CD4-positive, CD25-positive, alpha-beta regulatory T cell (primary cell): Measurements from ENCODE around the gene TAF15. TPM values are rescaled to one million over a fixed set of nuclear protein-coding genes. Genes with fewer than 3 reads are reported as not detected.

ENCODE experiments used
- ATAC-seq, 2 donors: fragments of 150-1000 bp; cut with Tn5 transposase; one replicate each; pipeline ENCODE4 v1.10.0; 2021; ENCODE audit warnings: low read depth in 2 of 2, moderate number of reproducible peaks in 2 of 2, moderate library complexity in 1 of 2
- DNase-seq, 3 donors: peaks; one replicate each; pipeline versions ENCODE4 v3.0.0 to v3.0.0-alpha.2; 2012 to 2022; ENCODE audit warnings: mixed read lengths in 1 of 3
- H3K27ac ChIP-seq: one replicate; pipeline ENCODE4 v1.7.0; 2013; ENCODE audit warnings: mild to moderate bottlenecking, low read length; ENCODE audit not compliant: insufficient read depth, poor library complexity, severe bottlenecking
- H3K27me3 ChIP-seq: one replicate; pipeline ENCODE4 v1.7.0; 2013; ENCODE audit warnings: low read length; ENCODE audit not compliant: control insufficient read depth, insufficient read depth
- H3K36me3 ChIP-seq: one replicate; pipeline ENCODE4 v1.7.0; 2013; ENCODE audit warnings: mild to moderate bottlenecking, low read length, moderate library complexity; ENCODE audit not compliant: control insufficient read depth, insufficient read depth
- H3K4me1 ChIP-seq: 2 replicates; pipeline ENCODE4 v1.7.0; 2013; ENCODE audit warnings: mild to moderate bottlenecking, low read length; ENCODE audit not compliant: insufficient read depth, control insufficient read depth, poor library complexity, severe bottlenecking
- H3K4me3 ChIP-seq: one replicate; pipeline ENCODE4 v1.7.0; 2013; ENCODE audit warnings: low read depth, mild to moderate bottlenecking, low read length, moderate library complexity
- H3K9me3 ChIP-seq, 2 experiments: 1 replicate in 1 of 2; 2 replicates in 1 of 2; pipeline ENCODE4 v1.7.0; 2013; ENCODE audit warnings: low read length in 2 of 2, mild to moderate bottlenecking in 1 of 2, moderate library complexity in 1 of 2; ENCODE audit not compliant: control insufficient read depth in 2 of 2
- H3K27ac Mint-ChIP-seq, 3 donors: one replicate each; pipeline ENCODE4 v1.8.0; 2020 to 2022; ENCODE audit warnings: mild to moderate bottlenecking in 3 of 3, mixed read lengths in 3 of 3, moderate library complexity in 2 of 3
- H3K27me3 Mint-ChIP-seq: one replicate; pipeline ENCODE4 v1.8.0; 2022; ENCODE audit warnings: mild to moderate bottlenecking, mixed read lengths
- H3K36me3 Mint-ChIP-seq: one replicate; pipeline ENCODE4 v1.8.0; 2020; ENCODE audit warnings: mixed read lengths
- H3K4me1 Mint-ChIP-seq, 4 donors: one replicate each; pipeline ENCODE4 v1.8.0; 2020 to 2022; ENCODE audit warnings: mixed read lengths in 4 of 4, mild to moderate bottlenecking in 1 of 4
- H3K4me3 Mint-ChIP-seq, 4 donors: one replicate each; pipeline ENCODE4 v1.8.0; 2020 to 2022; ENCODE audit warnings: mild to moderate bottlenecking in 4 of 4, mixed read lengths in 4 of 4, moderate library complexity in 3 of 4
- H3K9me3 Mint-ChIP-seq, 7 donors: one replicate each; pipeline ENCODE4 v1.8.0; 2020 to 2022; ENCODE audit warnings: mixed read lengths in 7 of 7, mild to moderate bottlenecking in 3 of 7, moderate library complexity in 2 of 7
- polyA plus RNA-seq, 4 donors: library from polyadenylated mRNA; unstranded; fragments of 300-500 nt; fragmentation: Illumina TruSeq; gene quantifications; one replicate each; pipeline ENCODE4 v1.2.3, GENCODE V29; 2021
- total RNA-seq: library from RNA; stranded (reverse); gene quantifications from one replicate; pipeline ENCODE4 v1.2.3, GENCODE V29; 2022

The TAF15 gene
- total and polyA plus RNA-seq, 5 donors from 2014 or later: 8.8 to 186 (median 17.3) TPM

DNA sequence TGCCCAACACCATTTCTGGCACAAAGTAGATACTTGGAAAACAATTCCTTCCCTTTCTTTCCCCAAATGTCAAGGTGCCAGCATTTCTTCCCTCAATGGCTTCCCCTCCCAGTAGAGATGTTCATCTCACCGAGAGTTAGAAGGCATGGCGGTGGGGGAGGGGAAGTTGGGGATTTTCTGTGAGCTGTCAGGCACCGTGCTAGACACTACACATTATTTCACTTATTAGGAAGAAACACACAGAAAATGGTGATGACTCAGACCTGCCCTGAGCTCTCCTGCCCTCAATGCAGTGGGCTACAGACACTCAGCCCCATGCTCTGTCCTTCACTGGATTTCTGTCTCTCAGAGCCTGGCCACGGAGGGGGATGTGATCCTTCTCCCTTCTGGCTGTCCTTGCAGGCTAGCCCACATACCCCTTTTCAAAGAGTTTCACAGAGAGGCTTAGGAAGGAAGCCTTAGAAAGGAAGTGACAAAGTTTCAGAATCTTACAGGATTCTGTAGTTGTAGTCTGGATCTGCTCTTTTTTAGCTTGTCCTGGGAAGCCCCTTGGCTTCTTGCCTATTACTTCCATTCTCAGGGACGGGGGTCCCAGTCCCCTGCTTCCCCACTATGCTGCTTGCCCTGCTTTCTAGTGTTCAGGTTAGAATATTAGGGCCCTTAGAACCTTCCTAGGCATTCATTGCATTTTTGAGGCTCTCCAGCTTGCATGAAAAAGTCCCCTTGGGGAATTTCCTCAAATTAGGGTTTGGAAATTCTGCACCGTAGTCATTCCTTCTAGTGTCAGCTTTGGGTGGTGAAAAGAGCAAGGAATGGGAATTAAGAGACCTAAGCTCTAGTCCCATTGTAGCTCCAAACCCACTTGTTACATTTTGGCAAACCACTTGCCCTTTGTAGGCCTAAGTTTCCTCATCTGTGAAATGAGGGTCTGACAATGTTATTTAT lies 83.1 kb downstream of the TAF15 start:
- no peaks in the 10 kb centered on the region for H3K4me1 ChIP-seq
- peak in 1 of 2 donors; percentile 25 for ATAC-seq
- H3K27ac ChIP-seq: no peak overlapping the region

DNA sequence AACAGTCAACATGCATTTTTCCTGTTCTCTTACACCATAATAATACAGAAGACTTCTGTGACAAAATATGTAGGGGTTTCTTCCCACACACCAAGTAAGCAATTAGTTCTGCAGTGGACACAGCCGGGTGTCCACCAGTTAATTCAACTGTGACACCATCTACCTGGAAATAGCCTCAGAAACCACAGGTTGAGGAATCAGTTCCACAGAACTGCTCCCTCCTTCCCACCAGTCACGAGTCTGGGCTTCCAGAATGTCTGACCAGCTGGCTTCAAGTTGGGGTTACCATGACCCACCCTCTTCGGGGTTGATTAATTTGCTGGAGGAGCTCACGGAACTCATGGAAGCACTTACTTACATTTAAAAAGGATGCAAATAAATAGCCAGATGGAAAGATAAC lies 84.5 kb downstream of the TAF15 start:
- no peak overlapping the region for H3K4me3 ChIP-seq
- no peaks in the 10 kb centered on the region for H3K4me1 ChIP-seq
- H3K9me3 ChIP-seq: no peaks in the 10 kb centered on the region
- H3K9me3 Mint-ChIP-seq: no peaks in the 10 kb centered on the region
- H3K27me3 Mint-ChIP-seq: no peaks in the 10 kb centered on the region
- no peaks in the 10 kb centered on the region for H3K36me3 ChIP-seq
- H3K27ac ChIP-seq: no peak overlapping the region
- no peak for DNase-seq
- peaks cover 4 to 11% (median 5%) of the 10 kb centered on the region in 4 donors for H3K4me1 Mint-ChIP-seq
- no peak overlapping the region for H3K4me3 Mint-ChIP-seq
- ATAC-seq: no peak
- no peaks in the 10 kb centered on the region for H3K36me3 Mint-ChIP-seq
- no peaks in the 10 kb centered on the region for H3K27me3 ChIP-seq
- no peak overlapping the region for H3K27ac Mint-ChIP-seq

More for the DNA sequence above, 83.1 kb downstream of the TAF15 start:
- no peaks in the 10 kb centered on the region for H3K27me3 Mint-ChIP-seq
- Histone ChIP-seq H3K4me3 (no peak overlapping the region), H3K9me3 (no peaks in the 10 kb centered on the region), H3K36me3 (no peaks in the 10 kb centered on the region), H3K27me3 (no peaks in the 10 kb centered on the region)
- H3K27ac Mint-ChIP-seq: peak overlapping the region in 1 of 3 donors; percentile 25
- DNase-seq: peak in 1 of 3 donors; percentile 27
- H3K9me3 Mint-ChIP-seq: no peaks in the 10 kb centered on the region
- H3K36me3 Mint-ChIP-seq: no peaks in the 10 kb centered on the region
- no peak overlapping the region for H3K4me3 Mint-ChIP-seq
- peaks cover 0 to 11% (median 5%) of the 10 kb centered on the region in 4 donors for H3K4me1 Mint-ChIP-seq

DNA sequence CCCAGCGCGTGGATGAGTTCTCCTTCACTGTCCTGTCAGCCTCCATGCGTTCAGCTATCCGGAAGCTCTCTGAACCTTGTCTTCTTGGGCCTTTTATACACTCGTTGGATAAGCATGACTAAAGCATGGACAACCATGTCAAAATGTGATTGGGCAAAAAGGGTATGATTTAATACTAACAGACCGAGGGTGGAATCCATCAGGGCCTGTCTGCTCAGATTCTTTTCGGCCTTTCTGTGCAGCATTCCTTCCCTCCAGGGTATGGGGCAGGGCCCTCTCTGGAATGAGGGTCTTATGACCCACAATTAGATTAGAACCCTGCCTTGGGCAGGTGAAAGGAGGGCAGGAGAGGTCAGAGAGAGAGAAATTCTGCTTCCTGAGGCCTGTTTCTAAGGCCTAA lies 84.9 kb downstream of the TAF15 start:
- peaks cover 4 to 11% (median 5%) of the 10 kb centered on the region in 4 donors for H3K4me1 Mint-ChIP-seq
- ATAC-seq (no peak), DNase-seq (no peak)
- Histone ChIP-seq H3K36me3 (no peaks in the 10 kb centered on the region), H3K4me3 (no peak overlapping the region), H3K4me1 (no peaks in the 10 kb centered on the region), H3K27me3 (no peaks in the 10 kb centered on the region), H3K9me3 (no peaks in the 10 kb centered on the region), H3K27ac (no peak overlapping the region)
- no peaks in the 10 kb centered on the region for H3K36me3 Mint-ChIP-seq
- H3K4me3 Mint-ChIP-seq: no peak overlapping the region
- no peak overlapping the region for H3K27ac Mint-ChIP-seq
- H3K27me3 Mint-ChIP-seq: no peaks in the 10 kb centered on the region
- H3K9me3 Mint-ChIP-seq: no peaks in the 10 kb centered on the region

DNA sequence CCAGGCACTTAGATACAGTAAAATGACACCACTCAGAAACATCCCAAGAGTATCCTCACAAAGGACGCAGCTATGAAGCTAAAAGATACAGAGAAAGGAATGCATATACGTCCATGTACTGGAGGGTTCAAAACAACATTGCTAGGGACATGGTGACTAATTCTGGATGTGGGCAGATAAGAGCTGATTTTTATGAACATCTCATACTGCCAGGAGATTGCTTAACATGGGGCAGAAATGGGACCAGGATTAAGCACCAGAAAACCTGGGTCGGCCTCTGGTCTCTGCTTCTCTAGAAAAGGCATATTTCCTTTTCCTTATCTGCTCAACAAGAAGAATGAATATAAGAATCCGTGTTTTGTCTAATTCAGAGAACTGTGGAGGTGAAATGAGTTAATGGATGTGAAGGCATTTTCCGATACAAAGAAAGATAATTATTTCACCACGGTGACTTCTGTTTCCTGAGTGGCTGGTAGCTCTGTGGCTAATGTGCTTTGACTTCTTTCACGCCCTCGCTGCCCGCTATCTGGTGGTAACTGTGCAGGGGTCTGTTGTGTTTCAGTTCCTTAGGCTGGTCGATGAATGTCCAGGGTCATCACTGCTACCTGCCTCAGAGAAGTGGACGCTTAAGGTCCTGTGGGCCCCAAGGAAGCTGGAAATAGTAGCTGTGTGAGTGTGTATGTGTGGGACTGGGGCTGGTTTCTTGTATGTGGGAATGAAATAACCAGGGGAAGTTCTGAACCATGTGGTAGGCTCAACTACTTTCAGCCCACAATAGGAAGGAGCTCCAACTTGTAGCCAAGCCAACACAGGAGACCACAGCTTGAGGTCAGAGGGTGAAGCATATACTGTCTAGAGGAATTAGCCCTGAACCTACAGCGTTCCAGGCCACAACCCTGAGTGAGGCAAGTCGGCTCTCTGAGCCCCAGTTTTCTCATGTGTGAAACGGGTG lies 86.6 kb downstream of the TAF15 start:
- DNase-seq (no peak), ATAC-seq (peak in 1 of 2 donors; percentile 35)
- Mint-ChIP-seq H3K27ac (no peak overlapping the region), H3K4me3 (no peak overlapping the region), H3K27me3 (peaks cover 2% of the 10 kb centered on the region), H3K9me3 (no peaks in the 10 kb centered on the region), H3K4me1 (peaks cover 2 to 4% (median 4%) of the 10 kb centered on the region in 4 donors), H3K36me3 (no peaks in the 10 kb centered on the region)
- H3K4me3 ChIP-seq: no peak overlapping the region
- H3K27me3 ChIP-seq: no peaks in the 10 kb centered on the region
- no peak overlapping the region for H3K27ac ChIP-seq
- H3K9me3 ChIP-seq: no peaks in the 10 kb centered on the region
- H3K4me1 ChIP-seq: no peaks in the 10 kb centered on the region
- no peaks in the 10 kb centered on the region for H3K36me3 ChIP-seq

Other genes starting within 250 kb of the TAF15 start
- 0.57 TPM for gene SLFN14, start 248.7 kb upstream of the TAF15 start, total RNA-seq
- gene SLFN14, start 248.7 kb upstream of the TAF15 start, polyA plus RNA-seq: under 1 TPM in 1 of 4 donors, not detected in 3; 0.17 TPM
- gene PEX12, start 230.9 kb upstream of the TAF15 start, total RNA-seq: 3.1 TPM
- gene PEX12, start 230.9 kb upstream of the TAF15 start, polyA plus RNA-seq: 1 to 10 TPM; 1.1 to 3.4 (median 1.6) TPM
- gene AP2B1, start 222.2 kb upstream of the TAF15 start, total RNA-seq: 133 TPM
- 10 to 100 TPM; 59.8 to 89.2 (median 74.4) TPM for gene AP2B1, start 222.2 kb upstream of the TAF15 start, polyA plus RNA-seq
- not detected for gene RASL10B, start 77.8 kb upstream of the TAF15 start, total RNA-seq
- gene RASL10B, start 77.8 kb upstream of the TAF15 start, polyA plus RNA-seq: under 1 TPM in 1 of 4 donors, not detected in 3; 0.14 TPM
- gene GAS2L2, start 56.2 kb upstream of the TAF15 start, total RNA-seq: not detected
- gene GAS2L2, start 56.2 kb upstream of the TAF15 start, polyA plus RNA-seq: not detected
- not detected for gene C17orf50, start 48.6 kb upstream of the TAF15 start, total RNA-seq
- not detected for gene C17orf50, start 48.6 kb upstream of the TAF15 start, polyA plus RNA-seq
- gene MMP28, start 13.8 kb upstream of the TAF15 start, total RNA-seq: not detected
- 1 to 10 TPM in 2 of 4 donors, under 1 TPM in 1, not detected in 1; 0.80 to 4.3 (median 2.7) TPM for gene MMP28, start 13.8 kb upstream of the TAF15 start, polyA plus RNA-seq
- not detected for gene HEATR9, start 59.4 kb downstream of the TAF15 start, total RNA-seq
- gene HEATR9, start 59.4 kb downstream of the TAF15 start, polyA plus RNA-seq: not detected
- 25.8 TPM for gene CCL5, start 70.9 kb downstream of the TAF15 start, total RNA-seq
- gene CCL5, start 70.9 kb downstream of the TAF15 start, polyA plus RNA-seq: 10 to 100 TPM in 1 of 4 donors, 1 to 10 TPM in 3; 4.7 to 12.4 (median 5.4) TPM
- gene RDM1, start 121.3 kb downstream of the TAF15 start, total RNA-seq: not detected
- gene RDM1, start 121.3 kb downstream of the TAF15 start, polyA plus RNA-seq: under 1 TPM in 2 of 4 donors, not detected in 2; 0.38 to 0.81 TPM
- gene LYZL6, start 134.2 kb downstream of the TAF15 start, total RNA-seq: not detected
- not detected for gene LYZL6, start 134.2 kb downstream of the TAF15 start, polyA plus RNA-seq
- not detected for gene CCL16, start 172.0 kb downstream of the TAF15 start, total RNA-seq
- not detected for gene CCL16, start 172.0 kb downstream of the TAF15 start, polyA plus RNA-seq
- gene CCL14, start 177.2 kb downstream of the TAF15 start, total RNA-seq: not detected
- gene CCL14, start 177.2 kb downstream of the TAF15 start, polyA plus RNA-seq: not detected
- gene CCL15, start 192.1 kb downstream of the TAF15 start, total RNA-seq: not detected
- gene CCL15, start 192.1 kb downstream of the TAF15 start, polyA plus RNA-seq: not detected
- not detected for gene CCL23, start 208.5 kb downstream of the TAF15 start, total RNA-seq
- gene CCL23, start 208.5 kb downstream of the TAF15 start, polyA plus RNA-seq: not detected